H9 (cell line): ENCODE results near the gene DPYD. TPM values are rescaled to one million over a fixed set of nuclear protein-coding genes. Genes with fewer than 3 reads are reported as not detected.

Experiments used
- DNase-seq: peaks from one replicate; pipeline ENCODE4 v3.0.0-alpha.2; 2017
- H2AFZ ChIP-seq: one replicate; pipeline ENCODE4 v1.6.1; 2013; ENCODE audit warnings: mild to moderate bottlenecking, low read length, control low read depth, moderate library complexity
- H2AK5ac ChIP-seq: 2 replicates; pipeline ENCODE4 v1.6.1; 2013; ENCODE audit warnings: low read length, control low read depth, mixed read lengths; ENCODE audit not compliant: insufficient read length
- H2BK120ac ChIP-seq: one replicate; pipeline ENCODE4 v1.6.1; 2013; ENCODE audit warnings: low read depth, mild to moderate bottlenecking, low read length, control low read depth, inconsistent platforms; ENCODE audit not compliant: poor library complexity, severe bottlenecking
- H2BK12ac ChIP-seq: 2 replicates; pipeline ENCODE4 v1.6.1; 2013; ENCODE audit warnings: low read length, control low read depth, mixed read lengths, low read depth; ENCODE audit not compliant: insufficient read length
- H2BK15ac ChIP-seq: 2 replicates; pipeline ENCODE4 v1.6.1; 2013; ENCODE audit warnings: low read depth, low read length, control low read depth
- H2BK20ac ChIP-seq: one replicate; pipeline ENCODE4 v1.6.1; 2013; ENCODE audit warnings: low read depth, mild to moderate bottlenecking, low read length, control low read depth, inconsistent platforms; ENCODE audit not compliant: poor library complexity, severe bottlenecking
- H2BK5ac ChIP-seq: 2 replicates; pipeline ENCODE4 v1.6.1; 2013; ENCODE audit warnings: low read length, control low read depth, mixed read lengths; ENCODE audit not compliant: insufficient read length
- H3K14ac ChIP-seq: 2 replicates; pipeline ENCODE4 v1.6.1; 2013; ENCODE audit warnings: low read length, control low read depth; ENCODE audit not compliant: insufficient read depth
- H3K18ac ChIP-seq: 2 replicates; pipeline ENCODE4 v1.6.1; 2013; ENCODE audit warnings: low read depth, mild to moderate bottlenecking, mixed read lengths, low read length, control low read depth; ENCODE audit not compliant: insufficient read length
- H3K23ac ChIP-seq: 2 replicates; pipeline ENCODE4 v1.6.1; 2013; ENCODE audit warnings: low read length, control low read depth, mixed read lengths, low read depth; ENCODE audit not compliant: insufficient read length
- H3K23me2 ChIP-seq: 2 replicates; pipeline ENCODE4 v1.6.1; 2013; ENCODE audit warnings: low read depth, mild to moderate bottlenecking, mixed read lengths, low read length, control low read depth; ENCODE audit not compliant: insufficient read length, poor library complexity, severe bottlenecking
- H3K27ac ChIP-seq: 2 replicates; pipeline ENCODE4 v1.5.1; 2013; ENCODE audit warnings: low read length, control low read depth, mixed read lengths, low read depth; ENCODE audit not compliant: insufficient read length
- H3K27me3 ChIP-seq: 2 replicates; pipeline ENCODE4 v1.6.1; 2013; ENCODE audit warnings: low read length, control low read depth, inconsistent platforms; ENCODE audit not compliant: insufficient read depth
- H3K4ac ChIP-seq: 2 replicates; pipeline ENCODE4 v1.6.1; 2013; ENCODE audit warnings: low read depth, mild to moderate bottlenecking, control low read depth, inconsistent platforms, low read length, moderate library complexity
- H3K4me1 ChIP-seq: 2 replicates; pipeline ENCODE4 v1.6.1; 2013; ENCODE audit warnings: low read length, control low read depth, inconsistent platforms; ENCODE audit not compliant: insufficient read depth
- H3K4me2 ChIP-seq: 2 replicates; pipeline ENCODE4 v1.6.1; 2013; ENCODE audit warnings: low read length, control low read depth, mixed read lengths; ENCODE audit not compliant: insufficient read length, insufficient read depth
- H3K56ac ChIP-seq: 2 replicates; pipeline ENCODE4 v1.6.1; 2013; ENCODE audit warnings: low read depth, mild to moderate bottlenecking, mixed read lengths, low read length, control low read depth; ENCODE audit not compliant: insufficient read length
- H3K79me1 ChIP-seq: 2 replicates; pipeline ENCODE4 v1.6.1; 2013; ENCODE audit warnings: low read depth, mild to moderate bottlenecking, moderate library complexity, low read length, control low read depth, inconsistent platforms; ENCODE audit not compliant: insufficient read depth, poor library complexity, severe bottlenecking
- H3K79me2 ChIP-seq: 2 replicates; pipeline ENCODE4 v1.6.1; 2013; ENCODE audit warnings: low read length, control low read depth, inconsistent platforms; ENCODE audit not compliant: insufficient read depth
- H3K9ac ChIP-seq: 2 replicates; pipeline ENCODE4 v1.6.1; 2013; ENCODE audit warnings: low read length, control low read depth, mixed read lengths; ENCODE audit not compliant: insufficient read length; ENCODE audit errors: extremely low read depth
- H3K9me3 ChIP-seq: one replicate; pipeline ENCODE4 v1.6.1; 2013; ENCODE audit warnings: low read depth, low read length, inconsistent platforms; ENCODE audit not compliant: control insufficient read depth
- H3T11ph ChIP-seq: one replicate; pipeline ENCODE4 v1.6.1; 2013; ENCODE audit warnings: mild to moderate bottlenecking, low read length, control low read depth, inconsistent platforms
- H4K20me1 ChIP-seq: one replicate; pipeline ENCODE4 v1.6.1; 2013; ENCODE audit not compliant: control insufficient read depth, insufficient read length, insufficient read depth
- H4K5ac ChIP-seq: 2 replicates; pipeline ENCODE4 v1.6.1; 2013; ENCODE audit warnings: low read depth, mild to moderate bottlenecking, mixed read lengths, low read length, control low read depth; ENCODE audit not compliant: insufficient read length
- H4K8ac ChIP-seq: replicated peaks from 2 replicates; pipeline ENCODE4 v1.6.1; 2013; ENCODE audit warnings: low read length, control low read depth, mixed read lengths, low read depth; ENCODE audit not compliant: insufficient read length
- H4K91ac ChIP-seq: 2 replicates; pipeline ENCODE4 v1.6.1; 2013; ENCODE audit warnings: low read depth, mild to moderate bottlenecking, moderate library complexity, mixed read lengths, low read length, control low read depth; ENCODE audit not compliant: insufficient read length
- H3K27ac Mint-ChIP-seq, 3 experiments: 2 replicates in 2 of 3; 3 replicates in 1 of 3; pipeline ENCODE4 v1.8.0; 2020 to 2021; ENCODE audit warnings: mixed read lengths in 3 of 3, mild to moderate bottlenecking in 1 of 3, moderate library complexity in 1 of 3
- H3K27me3 Mint-ChIP-seq: 2 replicates; pipeline ENCODE4 v1.8.0; 2021; ENCODE audit warnings: low read depth, mild to moderate bottlenecking, moderate library complexity, mixed read lengths
- H3K36me3 Mint-ChIP-seq, 3 experiments: 2 replicates in 2 of 3; 3 replicates in 1 of 3; pipeline ENCODE4 v1.8.0; 2020 to 2021; ENCODE audit warnings: low read depth in 3 of 3, mixed read lengths in 3 of 3; ENCODE audit not compliant: insufficient read depth in 1 of 3
- H3K4me1 Mint-ChIP-seq, 2 experiments: 2 replicates each; pipeline ENCODE4 v1.8.0; 2020; ENCODE audit warnings: mixed read lengths in 2 of 2
- H3K4me3 Mint-ChIP-seq, 2 experiments: 2 replicates in 1 of 2; 3 replicates in 1 of 2; pipeline ENCODE4 v1.8.0; 2020 to 2021; ENCODE audit warnings: mild to moderate bottlenecking in 2 of 2, mixed read lengths in 2 of 2, moderate library complexity in 1 of 2
- H3K9me3 Mint-ChIP-seq, 2 experiments: 2 replicates in 1 of 2; 3 replicates in 1 of 2; pipeline ENCODE4 v1.8.0; 2020; ENCODE audit warnings: mild to moderate bottlenecking in 2 of 2, mixed read lengths in 2 of 2, moderate library complexity in 1 of 2
- CTCF ChIP-seq: fragments of 200-600 bp; sonication (generic); conservative IDR thresholded peaks from 3 replicates; pipeline ENCODE4 v1.8.0; 2021; ENCODE audit warnings: antibody characterized with exemption, mild to moderate bottlenecking
- WGBS: extraction: QIAGEN DNeasy Blood & Tissue Kit; methylation state at CpG from one replicate; pipeline ENCODE4 v1.1.7; 2013; ENCODE audit warnings: missing lambda C conversion rate, low lambda C conversion rate, mixed read lengths; ENCODE audit not compliant: insufficient read length; ENCODE audit errors: extremely low coverage; 5-methylcytosine and 5-hydroxymethylcytosine counted together
- total RNA-seq: library from RNA; stranded (reverse); gene quantifications from 2 replicates; pipeline ENCODE4 v1.2.1, GENCODE V29; 2021

The DPYD gene
- total RNA-seq, 1 experiment from 2014 or later: 0.37 TPM

DNA sequence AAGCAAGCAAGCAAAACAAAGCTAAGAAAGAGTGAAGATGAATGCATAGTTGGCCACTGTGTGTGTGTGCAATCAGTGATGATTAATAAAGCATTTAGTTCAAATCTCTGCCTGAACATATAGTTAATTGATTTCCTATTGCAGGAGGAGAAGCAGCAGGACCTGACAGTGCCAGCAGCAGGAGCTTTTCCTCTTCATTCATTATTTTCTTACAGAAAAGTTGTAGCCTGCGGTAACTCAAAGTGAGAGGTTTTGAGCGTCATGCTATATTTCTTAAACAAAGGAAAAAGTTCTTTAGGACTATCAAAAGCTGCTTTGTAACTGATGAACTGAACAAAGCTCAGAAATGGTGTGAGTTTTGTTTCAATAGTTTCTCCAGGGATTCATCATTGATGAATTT lies 819.3 kb downstream of the DPYD start:
- H2AFZ ChIP-seq: no peak overlapping the region
- Mint-ChIP-seq H3K36me3 (peaks cover 0 to 8% (median 2%) of the 10 kb centered on the region in 3 experiments; a peak in 4 of 7 replicates), H3K4me1 (peaks cover 8 to 17% of the 10 kb centered on the region in 2 experiments), H3K4me3 (no peak overlapping the region), H3K9me3 (peaks cover 2 to 3% of the 10 kb centered on the region in 2 experiments; a peak in 3 of 5 replicates), H3K27me3 (no peaks in the 10 kb centered on the region), H3K27ac (0 out of 7 replicates have a peak overlapping the region, but pooled peaks of 1 of the 3 experiments have one; percentile 30)
- no peak overlapping the region for H2AK5ac ChIP-seq
- H2BK20ac ChIP-seq: no peak overlapping the region
- H2BK12ac ChIP-seq: no peak overlapping the region
- H3K4me2 ChIP-seq: no peak overlapping the region
- TF ChIP-seq CTCF: no peak
- H4K91ac ChIP-seq: no peak overlapping the region
- H3K56ac ChIP-seq: no peak overlapping the region
- H3K27ac ChIP-seq: no peak overlapping the region
- H3K4ac ChIP-seq: no peak overlapping the region
- H4K5ac ChIP-seq: no peak overlapping the region
- WGBS: no CpG with 5 or more reads among the region's 2 CpGs
- no peaks in the 10 kb centered on the region for H3K27me3 ChIP-seq
- H3K23me2 ChIP-seq: no peaks in the 10 kb centered on the region
- no peak overlapping the region for H3K14ac ChIP-seq
- no peaks in the 10 kb centered on the region for H3K9me3 ChIP-seq
- H3K79me2 ChIP-seq: no peaks in the 10 kb centered on the region
- H2BK120ac ChIP-seq: no peak overlapping the region
- H2BK5ac ChIP-seq: no peak overlapping the region
- DNase-seq: no peak
- H3K18ac ChIP-seq: no peak overlapping the region
- H3K4me1 ChIP-seq: no peaks in the 10 kb centered on the region
- no peaks in the 10 kb centered on the region for H3K79me1 ChIP-seq
- no peak overlapping the region for H2BK15ac ChIP-seq
- no peak overlapping the region for H3K23ac ChIP-seq
- no peak overlapping the region for H3K9ac ChIP-seq
- no peaks in the 10 kb centered on the region for H4K20me1 ChIP-seq
- no peak overlapping the region for H3T11ph ChIP-seq
- no peak overlapping the region for H4K8ac ChIP-seq
